ENCODE results near the gene MACF1.

MACF1 gene

DNA sequence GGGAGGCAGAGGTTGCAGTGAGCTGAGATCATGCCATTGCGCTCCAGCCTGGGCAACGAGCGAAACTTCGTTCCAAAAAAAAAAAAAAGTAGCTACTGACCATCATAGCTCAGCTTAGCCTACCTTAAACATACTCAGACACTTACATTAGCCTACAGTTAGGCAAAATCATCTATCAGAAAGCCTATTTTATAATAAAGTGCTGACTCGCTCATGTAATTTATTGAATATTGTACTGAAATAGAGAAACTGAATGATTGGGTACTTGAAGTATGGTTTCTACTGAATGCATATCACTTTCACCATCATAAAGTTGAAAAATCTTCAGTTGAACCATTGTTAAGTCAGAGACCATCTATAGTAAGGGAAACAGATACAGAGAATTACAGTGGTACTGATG lies 193.0 kb downstream of the MACF1 start:
- DNase-seq = no peak

DNA sequence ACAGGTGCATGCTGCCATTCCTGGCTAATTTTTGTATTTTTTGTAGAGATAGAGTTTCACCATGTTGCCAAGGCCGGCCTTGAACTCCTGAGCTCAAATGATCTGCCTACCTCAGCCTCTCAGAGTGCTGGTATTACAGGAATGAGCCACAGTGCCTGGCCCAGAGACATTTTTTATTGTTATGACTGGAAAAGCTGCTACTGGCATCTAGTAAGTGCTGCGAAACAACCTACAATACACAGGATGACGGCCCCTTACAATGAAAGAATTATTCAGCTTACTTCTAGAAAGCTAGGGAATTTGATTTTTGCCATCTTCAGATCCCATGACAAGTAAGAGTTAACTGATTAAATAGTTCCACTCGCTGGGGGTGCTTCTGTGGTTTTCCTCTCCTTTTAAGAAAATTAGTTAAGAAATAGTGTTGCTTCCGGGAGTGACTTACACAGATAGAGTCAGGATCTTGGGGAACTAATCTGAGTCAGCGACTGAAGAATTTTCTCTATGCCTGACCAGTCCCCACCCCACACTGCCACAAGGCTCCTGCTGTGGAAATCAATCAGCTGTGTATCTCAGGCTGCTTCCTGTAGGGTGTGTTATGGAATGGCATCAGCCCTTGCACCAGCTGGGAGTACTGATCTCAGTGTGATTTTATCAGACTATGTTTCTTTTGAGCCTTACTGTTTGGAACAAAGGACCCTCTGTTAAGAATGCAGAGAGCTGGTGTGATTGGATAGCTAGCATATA lies 194.0 kb downstream of the MACF1 start:
- peak; percentile 62 for DNase-seq

DNA sequence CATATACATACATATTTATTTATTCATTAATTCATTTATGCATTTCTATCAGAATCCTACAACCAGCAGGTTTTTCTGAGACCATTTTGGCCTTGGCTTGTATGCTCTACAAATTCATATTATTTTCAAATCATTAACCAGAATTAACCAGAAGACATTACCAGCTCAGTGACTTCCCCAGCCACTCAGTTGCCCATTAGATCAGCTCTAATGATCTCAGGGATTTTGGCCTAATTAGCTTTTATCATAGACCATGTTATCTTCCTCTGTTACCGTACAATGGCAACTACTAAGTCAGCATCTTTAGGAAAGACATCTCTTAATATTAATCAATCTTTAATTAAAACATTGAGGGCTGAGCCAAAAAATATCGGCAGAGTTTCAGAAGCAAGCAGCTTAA lies 196.6 kb downstream of the MACF1 start:
- no peak for DNase-seq

DNA sequence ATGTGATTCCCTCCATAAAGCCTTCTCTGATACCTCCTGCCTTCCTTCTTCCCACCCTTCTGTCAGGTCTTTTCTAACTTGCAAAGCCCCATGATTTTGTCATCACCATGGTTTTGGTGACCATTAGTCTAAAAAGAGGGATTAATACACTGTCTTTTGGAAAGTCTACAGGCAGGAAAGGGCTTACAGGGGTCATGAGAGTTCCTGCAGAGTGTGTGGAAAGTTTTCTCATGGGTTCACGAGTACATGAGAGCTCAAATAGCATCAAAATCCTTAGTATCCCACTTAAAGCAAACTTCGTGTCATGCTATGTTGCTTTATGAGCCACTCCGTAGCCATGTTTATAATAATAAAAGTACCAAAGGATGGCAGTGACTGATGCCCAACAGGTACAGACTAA lies 200.4 kb downstream of the MACF1 start:
- no peak for DNase-seq

DNA sequence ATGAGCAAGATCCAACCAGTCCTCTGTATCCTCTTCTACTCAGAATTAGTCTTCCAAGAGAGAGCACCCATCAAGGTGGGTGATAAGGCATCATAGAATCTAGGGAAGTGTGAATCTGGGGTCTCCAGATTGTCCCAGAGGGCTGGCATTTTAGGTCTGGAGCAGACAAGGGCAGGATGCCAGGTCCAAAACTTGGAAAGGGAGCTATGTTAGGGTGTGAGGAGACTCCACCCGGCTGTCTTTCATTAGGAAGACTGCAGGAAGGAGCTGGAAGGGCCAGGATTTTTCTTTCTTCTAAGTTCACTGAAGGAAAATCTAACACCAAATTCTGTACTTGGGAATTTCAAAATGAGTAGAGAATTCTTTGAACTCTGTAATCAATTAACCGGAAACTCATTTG lies 200.9 kb downstream of the MACF1 start:
- DNase-seq = no peak

DNA sequence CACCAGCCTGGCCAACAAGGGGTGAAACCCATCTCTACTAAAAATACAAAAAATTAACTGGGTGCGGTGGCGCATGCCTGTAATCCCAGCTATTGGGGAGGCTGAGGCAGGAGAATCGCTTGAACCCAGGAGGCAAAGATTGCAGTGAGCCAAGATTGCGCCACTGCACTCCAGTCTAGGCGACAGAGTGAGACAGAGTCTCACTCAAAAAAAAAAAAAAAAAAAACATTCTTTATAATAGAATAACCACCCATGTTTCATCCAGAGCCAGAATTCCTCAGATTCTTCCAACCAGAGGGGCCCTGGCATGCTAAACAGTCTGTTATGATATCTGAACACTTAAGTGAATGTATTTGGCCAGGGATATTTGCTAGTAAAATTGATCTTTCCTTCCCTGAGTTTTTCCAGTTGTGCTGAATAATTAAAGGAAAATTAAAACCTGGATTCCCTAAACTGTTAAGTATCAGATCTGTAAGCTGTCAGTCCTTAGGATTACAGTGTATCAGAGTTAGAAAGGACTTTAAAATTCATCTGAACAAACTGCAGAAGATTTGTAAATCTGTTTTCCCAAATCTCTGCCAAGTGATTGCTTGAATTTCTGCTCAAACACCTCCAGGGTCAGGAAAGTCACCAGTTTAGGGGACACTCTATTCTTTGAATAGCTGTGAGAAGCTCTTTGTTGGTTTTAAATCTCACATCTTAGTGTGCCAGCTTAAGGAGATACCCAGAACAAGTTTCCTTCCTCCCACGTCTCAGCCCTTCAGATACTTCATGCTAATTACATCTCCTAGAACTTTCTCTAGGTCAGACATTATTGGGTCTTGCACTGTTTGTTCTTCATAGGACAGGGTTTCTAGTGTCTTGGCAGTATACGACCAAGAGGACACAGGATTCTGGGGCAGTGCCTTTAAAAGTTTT lies 202.3 kb downstream of the MACF1 start:
- no peak for DNase-seq

DNA sequence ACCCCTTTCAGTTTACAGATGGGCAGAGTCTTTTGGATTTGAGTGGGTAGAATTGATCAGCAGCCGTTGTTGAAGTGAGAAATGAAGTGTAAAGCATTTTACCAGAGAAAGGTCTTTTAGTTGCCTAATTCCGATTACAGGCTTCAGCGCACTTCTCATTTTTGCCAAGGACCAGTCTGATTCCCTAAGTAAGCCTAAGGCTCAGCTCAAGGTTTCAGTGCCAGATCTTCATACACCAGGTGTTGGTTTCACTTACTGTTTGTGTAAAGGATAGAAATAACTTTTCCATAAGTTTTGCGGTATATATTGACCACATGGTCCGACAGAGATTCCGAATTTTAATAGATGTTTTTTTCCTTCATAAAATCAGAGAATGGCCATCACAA lies 203.0 kb downstream of the MACF1 start:
- DNase-seq = no peak

DNA sequence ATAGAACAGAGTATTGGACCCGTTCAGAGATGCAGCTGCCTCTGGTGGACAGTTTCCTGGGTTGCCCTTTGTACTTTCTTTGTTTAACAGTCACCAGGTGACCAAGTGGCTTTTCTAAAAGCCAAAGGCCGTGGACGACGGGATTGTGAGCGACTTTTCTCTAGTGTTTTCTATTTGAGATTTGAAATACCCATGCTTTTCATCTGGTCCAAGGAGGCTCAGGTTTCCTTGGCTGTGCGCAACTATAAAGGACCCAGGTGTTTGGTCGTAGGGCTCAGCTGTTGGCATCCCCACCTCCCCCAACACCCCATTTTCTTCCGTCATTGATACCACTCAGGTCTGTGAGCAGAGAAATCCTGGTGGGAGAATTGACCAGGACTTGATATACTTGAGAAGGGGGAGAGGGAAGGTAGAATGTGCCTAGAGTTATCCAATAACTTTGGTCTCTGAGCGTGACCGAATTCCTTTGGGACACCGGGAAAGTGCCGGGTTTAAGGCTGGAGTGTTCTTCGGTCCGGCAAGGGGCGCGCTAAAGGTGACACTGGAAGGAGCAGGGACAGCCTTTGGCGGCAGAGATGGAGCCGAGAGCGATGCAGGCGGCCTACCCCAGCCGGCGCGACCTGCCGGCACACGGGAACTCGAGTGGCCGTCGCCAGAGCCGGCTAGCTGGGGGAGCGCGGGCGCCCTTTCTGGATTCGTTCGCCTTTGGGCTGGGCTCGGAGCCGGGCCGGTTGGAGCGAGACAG lies 203.6 kb downstream of the MACF1 start:
- DNase-seq = no peak

DNA sequence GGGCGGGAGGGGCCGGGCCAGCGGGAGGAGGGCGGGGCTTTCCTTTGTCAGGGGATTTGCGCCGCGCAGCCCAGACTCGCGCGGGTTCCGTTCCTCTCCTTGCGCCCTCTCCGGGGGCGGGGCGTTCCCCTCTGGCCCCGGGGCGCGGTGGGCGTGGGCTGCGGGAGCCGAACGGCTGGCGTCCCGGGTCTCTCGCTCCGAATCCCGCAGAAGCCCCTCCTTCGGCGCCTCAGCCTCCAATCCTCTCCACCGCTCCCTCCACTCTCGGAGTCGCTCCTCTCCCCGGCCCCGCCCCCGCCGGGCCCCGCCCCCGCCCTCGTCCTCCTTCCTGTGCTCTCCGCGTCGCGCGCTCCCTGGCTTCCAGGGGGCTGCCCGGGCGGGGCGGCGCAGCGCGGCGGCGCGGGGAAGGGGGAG lies 204.2 kb downstream of the MACF1 start:
- peak; percentile 91 for DNase-seq

DNA sequence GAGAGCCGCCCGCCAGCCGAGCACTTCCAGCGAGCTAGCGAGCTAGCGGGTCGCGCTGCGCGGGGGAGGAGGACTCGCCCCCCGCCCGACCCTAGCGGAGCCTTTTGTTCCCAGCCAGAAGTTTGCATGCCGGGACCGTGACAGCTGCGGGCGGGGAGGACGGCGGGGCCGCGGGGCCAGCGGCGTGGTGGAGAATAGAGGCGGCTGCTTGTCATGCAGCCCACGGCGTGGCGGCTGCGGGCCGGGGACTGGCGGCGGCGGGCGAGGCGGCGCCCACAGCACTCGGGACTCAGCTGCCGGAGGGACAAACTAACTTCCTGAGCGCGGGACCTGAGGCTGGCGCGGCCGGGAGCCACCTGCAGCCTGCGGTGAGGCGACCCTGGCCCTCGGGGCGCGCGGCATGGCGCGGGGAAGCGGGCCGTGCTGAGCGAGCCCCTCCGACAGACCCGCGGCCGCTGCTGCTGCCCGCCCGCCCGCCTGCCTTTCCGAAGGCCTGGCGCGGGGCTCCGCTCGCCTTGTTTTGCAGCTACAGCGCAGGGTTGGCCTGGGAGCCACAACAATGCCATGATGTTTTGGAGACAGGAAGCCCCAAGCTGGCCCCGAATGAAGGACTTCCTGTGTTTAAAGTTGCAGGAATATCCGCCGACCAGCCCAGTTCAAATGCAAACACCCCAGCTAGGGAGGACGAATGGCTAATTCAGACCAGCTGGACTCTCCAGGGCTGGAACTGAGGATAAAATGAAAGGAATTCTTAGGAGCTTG lies 204.7 kb downstream of the MACF1 start:
- DNase-seq = peak; percentile 23

DNA sequence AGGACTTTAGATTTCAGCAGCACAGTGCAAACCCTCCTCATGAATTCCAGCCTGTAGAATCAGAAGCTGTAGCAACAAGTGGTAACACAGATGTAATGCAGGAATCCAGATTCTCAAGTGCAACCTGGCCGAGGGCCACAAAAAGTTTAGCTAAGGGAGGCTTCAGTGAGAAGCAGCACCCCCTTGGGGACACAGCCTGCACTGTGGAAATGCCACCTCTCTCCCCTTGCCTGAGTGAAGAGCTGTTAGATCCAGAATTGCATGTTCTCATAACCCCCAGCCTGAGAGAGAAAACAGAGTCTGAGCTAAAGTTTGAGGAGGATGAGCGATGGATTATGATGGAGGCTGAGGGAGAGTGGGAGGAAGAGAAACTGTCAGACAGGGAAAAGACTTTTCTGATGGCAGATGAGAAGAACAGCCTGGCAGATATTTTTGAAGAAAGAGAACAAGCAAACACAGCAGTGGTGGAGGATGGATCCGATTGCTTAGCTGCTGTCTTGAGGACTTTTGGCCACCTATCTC lies 206.5 kb downstream of the MACF1 start:
- peak; percentile 72 for DNase-seq

DNA sequence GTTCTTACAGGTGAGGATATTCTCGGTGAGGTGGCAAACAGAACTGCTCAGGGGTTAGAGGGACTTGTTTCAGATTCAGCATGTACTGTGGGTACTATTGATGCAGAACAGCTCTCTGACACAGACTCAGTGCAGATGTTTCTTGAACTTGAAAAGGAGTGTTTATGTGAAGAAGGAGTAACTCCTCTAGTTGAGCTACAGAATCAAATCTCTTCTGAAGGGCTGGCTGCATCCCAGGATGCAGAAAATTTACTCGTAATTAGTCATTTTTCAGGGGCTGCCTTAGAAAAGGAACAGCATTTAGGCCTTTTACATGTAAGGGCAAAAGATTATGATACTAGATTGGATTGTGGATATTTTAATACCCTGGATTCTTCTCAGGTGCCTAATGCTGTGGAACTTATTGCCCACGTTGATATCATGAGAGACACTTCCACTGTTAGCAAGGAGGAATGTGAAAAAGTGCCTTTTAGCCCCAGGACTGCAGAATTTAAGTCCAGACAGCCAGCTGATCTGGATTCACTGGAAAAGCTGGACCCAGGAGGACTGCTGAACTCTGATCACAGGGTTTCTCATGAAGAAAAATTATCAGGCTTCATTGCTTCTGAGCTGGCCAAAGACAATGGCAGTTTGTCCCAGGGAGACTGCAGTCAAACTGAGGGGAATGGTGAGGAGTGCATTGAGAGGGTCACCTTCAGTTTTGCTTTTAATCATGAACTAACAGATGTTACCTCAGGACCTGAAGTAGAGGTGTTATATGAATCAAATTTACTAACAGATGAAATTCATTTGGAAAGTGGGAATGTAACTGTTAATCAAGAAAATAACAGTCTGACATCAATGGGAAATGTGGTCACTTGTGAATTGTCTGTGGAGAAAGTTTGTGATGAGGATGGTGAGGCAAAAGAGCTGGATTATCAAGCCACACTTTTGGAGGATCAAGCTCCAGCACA lies 207.3 kb downstream of the MACF1 start:
- DNase-seq = peak; percentile 35

DNA sequence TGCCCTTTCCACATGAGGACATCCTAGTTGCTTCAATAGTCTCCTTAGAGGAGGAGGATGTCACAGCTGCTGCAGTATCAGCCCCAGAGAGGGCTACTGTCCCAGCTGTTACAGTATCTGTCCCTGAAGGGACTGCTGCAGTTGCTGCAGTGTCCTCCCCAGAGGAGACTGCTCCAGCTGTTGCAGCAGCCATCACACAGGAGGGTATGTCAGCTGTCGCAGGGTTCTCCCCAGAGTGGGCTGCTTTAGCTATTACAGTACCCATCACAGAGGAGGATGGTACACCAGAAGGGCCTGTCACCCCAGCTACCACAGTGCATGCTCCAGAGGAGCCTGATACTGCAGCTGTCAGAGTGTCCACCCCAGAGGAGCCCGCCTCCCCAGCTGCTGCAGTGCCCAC lies 208.4 kb downstream of the MACF1 start:
- no peak for DNase-seq

DNA sequence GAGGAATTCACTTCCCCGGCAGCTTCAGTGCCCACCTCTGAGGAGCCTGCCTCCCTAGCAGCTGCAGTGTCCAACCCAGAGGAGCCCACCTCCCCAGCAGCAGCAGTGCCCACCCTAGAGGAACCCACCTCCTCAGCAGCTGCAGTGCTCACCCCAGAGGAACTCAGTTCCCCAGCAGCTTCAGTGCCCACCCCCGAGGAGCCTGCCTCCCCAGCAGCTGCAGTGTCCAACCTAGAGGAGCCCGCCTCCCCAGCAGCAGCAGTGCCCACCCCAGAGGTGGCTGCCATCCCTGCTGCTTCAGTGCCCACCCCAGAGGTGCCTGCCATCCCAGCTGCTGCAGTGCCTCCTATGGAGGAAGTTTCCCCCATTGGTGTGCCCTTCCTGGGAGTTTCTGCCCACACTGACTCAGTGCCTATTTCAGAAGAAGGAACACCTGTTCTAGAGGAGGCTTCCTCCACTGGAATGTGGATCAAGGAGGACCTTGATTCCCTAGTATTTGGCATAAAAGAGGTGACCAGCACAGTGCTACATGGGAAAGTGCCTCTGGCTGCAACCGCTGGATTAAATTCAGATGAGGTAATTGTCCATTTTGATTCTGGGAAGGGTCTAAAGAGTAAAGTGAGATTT lies 209.5 kb downstream of the MACF1 start:
- DNase-seq = no peak

DNA sequence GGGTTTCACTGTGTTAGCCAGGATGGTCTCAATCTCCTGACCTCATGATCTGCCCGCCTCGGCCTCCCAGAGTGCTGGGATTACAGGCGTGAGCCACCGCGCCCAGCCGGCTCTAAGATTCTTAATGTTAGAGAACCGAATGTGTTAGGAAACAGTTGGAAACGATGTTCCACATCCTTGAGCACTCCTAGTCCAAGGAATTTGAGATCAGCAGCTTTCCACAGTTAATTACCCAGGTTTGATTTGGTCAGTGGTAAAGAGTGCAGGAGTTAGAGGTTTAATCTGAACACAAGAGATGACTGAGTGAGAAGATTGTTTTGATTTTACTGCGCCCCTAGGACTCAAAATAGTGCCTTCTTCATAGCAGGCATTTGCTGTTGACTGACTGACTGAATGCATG lies 211.1 kb downstream of the MACF1 start:
- DNase-seq = no peak

DNA sequence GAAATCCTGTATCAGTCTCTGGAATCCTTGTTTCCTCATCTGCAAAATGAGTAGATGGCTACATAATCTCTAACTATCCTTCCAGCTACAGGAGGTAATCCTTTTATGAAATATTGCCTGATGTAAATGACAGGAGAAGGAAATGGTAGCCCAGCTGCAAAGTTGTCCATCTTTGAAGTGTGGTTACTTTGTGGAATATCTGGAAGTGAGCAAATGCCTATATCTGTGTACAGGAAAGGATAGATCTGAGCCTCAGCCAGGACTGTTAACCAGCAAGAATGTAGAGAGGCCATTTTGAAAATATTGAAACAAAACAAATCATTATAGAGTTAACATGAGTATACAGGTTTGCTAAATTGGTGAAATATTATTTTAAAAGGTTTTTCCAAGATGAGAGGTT lies 212.1 kb downstream of the MACF1 start:
- DNase-seq = no peak

DNA sequence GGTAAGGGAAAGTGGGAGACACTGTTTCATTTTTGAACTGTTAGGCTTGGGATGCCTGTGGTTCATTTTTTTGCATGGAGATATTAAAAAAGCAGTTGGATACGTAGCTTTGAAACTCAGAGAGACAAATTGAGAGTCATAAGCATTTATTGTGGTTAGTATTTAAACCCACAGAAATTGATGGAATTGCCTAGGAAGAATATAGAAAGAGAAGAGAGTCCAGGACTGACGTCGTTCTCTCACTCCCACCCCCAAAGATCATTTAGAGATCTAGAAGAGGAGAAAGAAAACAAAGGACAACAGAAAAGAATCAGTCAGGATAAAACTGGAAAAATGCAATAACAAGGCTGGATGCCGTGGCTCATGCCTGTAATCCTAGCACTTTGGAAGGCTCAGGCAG lies 213.7 kb downstream of the MACF1 start:
- DNase-seq = no peak

DNA sequence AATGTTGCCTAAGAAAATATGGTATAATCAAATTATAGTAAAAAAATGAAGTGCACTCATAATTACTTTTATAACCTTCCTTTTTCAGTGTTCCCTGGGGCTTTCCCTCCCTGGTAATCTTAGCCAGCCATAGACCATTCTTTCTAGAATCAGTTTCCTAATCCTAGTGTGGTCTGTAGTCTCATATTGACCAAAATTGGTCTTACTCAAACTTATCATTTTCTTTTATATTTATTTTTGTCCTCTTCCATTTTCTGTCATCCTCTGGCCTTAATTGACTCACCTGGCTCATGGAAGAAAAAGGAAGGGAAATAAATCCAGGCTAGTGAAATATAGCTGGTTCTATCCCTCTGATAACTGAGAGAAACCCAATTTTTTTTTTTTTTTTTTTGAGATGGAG lies 216.0 kb downstream of the MACF1 start:
- DNase-seq = no peak

DNA sequence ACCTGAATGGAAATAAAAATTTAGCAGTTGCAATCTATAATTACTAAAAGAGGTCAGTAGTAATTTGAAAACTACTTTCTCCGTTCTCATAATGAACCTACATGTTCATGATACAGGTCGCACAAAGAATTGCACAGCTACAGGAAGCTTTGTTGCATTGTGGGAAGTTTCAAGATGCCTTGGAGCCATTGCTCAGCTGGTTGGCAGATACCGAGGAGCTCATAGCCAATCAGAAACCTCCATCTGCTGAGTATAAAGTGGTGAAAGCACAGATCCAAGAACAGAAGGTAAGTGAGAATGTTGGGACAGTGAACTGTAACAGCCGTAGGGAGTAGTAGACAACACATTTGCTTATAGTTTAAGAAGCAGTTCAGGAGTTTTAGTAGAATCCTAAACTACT lies 218.1 kb downstream of the MACF1 start:
- peak; percentile 50 for DNase-seq

DNA sequence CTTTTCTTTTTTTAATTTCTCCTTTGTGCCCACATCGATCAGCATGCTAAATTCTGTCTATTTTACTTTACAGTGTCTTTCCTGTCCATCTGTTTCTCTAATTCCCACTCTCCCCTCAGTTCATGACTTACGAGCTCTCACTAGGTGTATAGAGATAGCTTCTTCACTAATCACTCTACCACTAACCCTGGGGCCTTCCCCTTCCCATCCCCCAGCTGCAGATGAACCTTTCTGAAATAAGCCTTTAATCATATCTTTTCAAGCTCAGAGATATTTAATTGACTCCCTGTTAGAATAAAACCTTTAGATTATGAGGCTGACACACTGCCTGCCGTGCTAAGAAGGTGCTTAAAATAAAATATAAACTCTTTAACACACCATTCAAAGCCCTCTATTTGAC lies 220.7 kb downstream of the MACF1 start:
- no peak for DNase-seq

DNA sequence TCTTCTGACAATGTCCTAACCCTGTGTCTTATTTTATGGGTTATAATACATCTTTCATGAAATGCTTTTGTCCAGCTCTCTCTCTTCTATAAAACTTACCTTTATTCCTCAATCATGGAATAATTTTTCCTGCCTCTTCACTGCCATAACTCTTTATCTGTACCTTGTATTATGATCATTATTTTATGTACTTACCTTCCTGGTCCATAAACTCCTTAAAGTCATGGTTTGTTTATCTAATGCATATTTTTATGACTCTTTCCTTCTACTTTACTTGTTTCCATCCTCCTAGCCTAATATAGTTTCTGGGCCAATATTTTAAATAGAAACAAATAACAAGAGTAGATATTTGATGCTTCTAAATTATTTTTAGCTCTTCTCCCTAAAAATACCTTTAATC lies 221.1 kb downstream of the MACF1 start:
- no peak for DNase-seq
